Posterior vena cava (tissue), 2 donors: Measurements from ENCODE around the gene GP2. TPM values are rescaled to one million over a fixed set of nuclear protein-coding genes. Genes with fewer than 3 reads are reported as not detected.
"Not testable (repeated sequence)": the region's sequence is repeated elsewhere in the genome, so short reads cannot be mapped to it uniquely, and the experiment has no call there.

Source experiments
- DNase-seq: peaks from one replicate; pipeline ENCODE4 v3.0.0-alpha.2; 2020; ENCODE audit warnings: low spot score
- intact Hi-C, 2 donors: fragments of 100-400 bp; cut with DNase I; formaldehyde crosslinking; loops; one replicate each; pipeline versions ENCODE4 v1.14.1 to v1.14.2; 2022 to 2023
- total RNA-seq, 2 donors: library from RNA; stranded (reverse); fragmentation: NEBNext Ultra II Directional; extraction: Animal tissue kit (Norgen Biotek cat#: 25700); gene quantifications; one replicate each; pipeline ENCODE4 v1.2.1, GENCODE V29; 2021
- donor health status: DM: yes; HTN: yes; CAD: no.
- donor health status: DM: yes; HTN: yes; CAD: no.

The GP2 gene
- total RNA-seq, 2 donors from 2014 or later = 0.51 to 4.9 TPM

- intact Hi-C loops = loop anchor here in 1 of 2 donors (5.0 kb wide), 1 partner anchor 332 kb away; no protein-coding TSS in a partner anchor
- DNase-seq = no peak
These were observed 2.3 kb upstream of the GP2 start for GRCh38 chr16:20329392-20330138.

GRCh38 chr16:20326321-20326720 is 992 bp downstream of the GP2 start:
- intact Hi-C loops = loop anchor here in 1 of 2 donors (5.0 kb wide), 1 partner anchor 329 kb away; no protein-coding TSS in a partner anchor
- DNase-seq = no peak

- DNase-seq = no peak
- intact Hi-C loops = loop anchor here in 1 of 2 donors (5.0 kb wide), 1 partner anchor 328 kb away; no protein-coding TSS in a partner anchor
These were observed 2.3 kb downstream of the GP2 start for GRCh38 chr16:20325005-20325404.

GRCh38 chr16:20323591-20324117 is 3.7 kb downstream of the GP2 start:
- DNase-seq = no peak
- intact Hi-C loops = no loop called here

- DNase-seq = no peak
- intact Hi-C loops = no loop called here
These were observed 4.6 kb downstream of the GP2 start for GRCh38 chr16:20322696-20323095.

GRCh38 chr16:20321671-20322070 is 5.6 kb downstream of the GP2 start:
- DNase-seq = no peak
- intact Hi-C loops = no loop called here

GRCh38 chr16:20321051-20321450 is 6.3 kb downstream of the GP2 start:
- DNase-seq = not testable (repeated sequence)

GRCh38 chr16:20320592-20320991 is 6.7 kb downstream of the GP2 start:
- intact Hi-C loops = no loop called here
- no peak for DNase-seq

More at GRCh38 chr16:20321051-20321450, 6.3 kb downstream of the GP2 start:
- intact Hi-C loops = not testable (repeated sequence)

GRCh38 chr16:20320178-20320577 is 7.1 kb downstream of the GP2 start:
- intact Hi-C loops = no loop called here
- DNase-seq = no peak

GRCh38 chr16:20319406-20319805 is 7.9 kb downstream of the GP2 start:
- DNase-seq = no peak
- intact Hi-C loops = no loop called here

GRCh38 chr16:20318437-20318836 is 8.9 kb downstream of the GP2 start:
- intact Hi-C loops = no loop called here
- no peak for DNase-seq

- no peak for DNase-seq
- intact Hi-C loops = no loop called here
These were observed 9.3 kb downstream of the GP2 start for GRCh38 chr16:20318006-20318405.

GRCh38 chr16:20317117-20317516 is 10.2 kb downstream of the GP2 start:
- intact Hi-C loops = no loop called here
- no peak for DNase-seq

GRCh38 chr16:20316715-20317114 is 10.6 kb downstream of the GP2 start:
- intact Hi-C loops = no loop called here

GRCh38 chr16:20315764-20316163 is 11.5 kb downstream of the GP2 start:
- DNase-seq = no peak
- intact Hi-C loops = no loop called here

More at GRCh38 chr16:20316715-20317114, 10.6 kb downstream of the GP2 start:
- no peak for DNase-seq

GRCh38 chr16:20314575-20314974 is 12.7 kb downstream of the GP2 start:
- intact Hi-C loops = no loop called here
- DNase-seq = no peak

- intact Hi-C loops = no loop called here
- DNase-seq = no peak
These were observed 13.6 kb downstream of the GP2 start for GRCh38 chr16:20313741-20314140.

GRCh38 chr16:20312536-20313095 is 14.7 kb downstream of the GP2 start:
- DNase-seq, intact Hi-C loops: not testable (repeated sequence)

GRCh38 chr16:20311548-20311947 is 15.8 kb downstream of the GP2 start:
- intact Hi-C loops = no loop called here
- no peak for DNase-seq
